ENCODE measurements around the gene SDHAF4. TPM values are rescaled to one million over a fixed set of nuclear protein-coding genes. Genes with fewer than 3 reads are reported as not detected.
A peak's percentile ranks its signal among the peaks of the same experiment; 100 is the strongest.

Gene SDHAF4
- total RNA-seq (2021), result 9.3 and 12.8 TPM in 2 replicates
- Bru-seq, nascent RNA, result percentile 73 among the genes with signal in this experiment
- percentile 61 among the genes with signal in this experiment for BruChase-seq, experiment 1, labeled RNA remaining after a 2-hour chase
- percentile 63 among the genes with signal in this experiment for BruChase-seq, experiment 2, labeled RNA remaining after a 6-hour chase
- long read RNA-seq, partial matches to known transcripts, result 0 of 7 reads
- long read RNA-seq, other reads (novel, unspliced or antisense), result 4 of 7 reads

DNA sequence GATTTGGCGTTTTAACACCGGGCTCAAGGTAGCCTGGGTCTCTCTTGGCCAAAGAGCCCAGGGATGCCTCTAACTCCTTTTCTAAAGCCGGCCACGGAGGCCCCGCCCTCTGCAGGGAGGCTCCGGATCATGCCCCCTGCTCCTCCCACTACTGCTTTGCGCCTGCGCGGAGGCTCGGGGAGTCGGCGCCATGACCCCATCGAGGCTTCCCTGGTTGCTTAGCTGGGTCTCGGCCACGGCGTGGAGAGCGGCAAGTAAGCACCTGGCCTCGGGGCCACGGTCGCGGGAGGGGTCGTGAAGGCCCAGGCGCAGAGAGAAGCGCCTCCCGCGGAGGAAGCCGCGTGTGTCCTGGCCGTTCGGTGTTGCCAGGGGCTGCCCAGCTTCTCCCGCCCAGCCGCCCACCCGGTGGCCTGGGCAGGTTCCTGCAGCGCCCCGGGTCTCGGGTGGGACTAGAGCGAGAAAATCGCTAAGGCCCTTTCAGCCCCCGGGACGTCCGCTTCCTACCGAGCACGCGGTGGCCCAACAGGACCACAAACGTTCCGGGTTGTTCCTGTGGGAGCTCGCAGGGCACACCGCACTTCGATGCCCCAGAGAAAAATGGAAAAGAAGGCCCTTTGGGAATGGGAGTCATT is at the start of gene SDHAF4:
Gene SDHAF4, plus strand, starts transcription at position 180 of the 632 bp plus-strand sequence. Its CDS starts 11 bp downstream, at position 191.
- BruUV-seq (replicated peaks), result no TSS peak
- no peak for TF ChIP-seq EZH2 (IDR thresholded peaks at IDR 0.05; ENCODE audit: borderline replicate concordance, low read depth, low read length, poor library complexity, severe bottlenecking)
- TF ChIP-seq, protein P1, sequence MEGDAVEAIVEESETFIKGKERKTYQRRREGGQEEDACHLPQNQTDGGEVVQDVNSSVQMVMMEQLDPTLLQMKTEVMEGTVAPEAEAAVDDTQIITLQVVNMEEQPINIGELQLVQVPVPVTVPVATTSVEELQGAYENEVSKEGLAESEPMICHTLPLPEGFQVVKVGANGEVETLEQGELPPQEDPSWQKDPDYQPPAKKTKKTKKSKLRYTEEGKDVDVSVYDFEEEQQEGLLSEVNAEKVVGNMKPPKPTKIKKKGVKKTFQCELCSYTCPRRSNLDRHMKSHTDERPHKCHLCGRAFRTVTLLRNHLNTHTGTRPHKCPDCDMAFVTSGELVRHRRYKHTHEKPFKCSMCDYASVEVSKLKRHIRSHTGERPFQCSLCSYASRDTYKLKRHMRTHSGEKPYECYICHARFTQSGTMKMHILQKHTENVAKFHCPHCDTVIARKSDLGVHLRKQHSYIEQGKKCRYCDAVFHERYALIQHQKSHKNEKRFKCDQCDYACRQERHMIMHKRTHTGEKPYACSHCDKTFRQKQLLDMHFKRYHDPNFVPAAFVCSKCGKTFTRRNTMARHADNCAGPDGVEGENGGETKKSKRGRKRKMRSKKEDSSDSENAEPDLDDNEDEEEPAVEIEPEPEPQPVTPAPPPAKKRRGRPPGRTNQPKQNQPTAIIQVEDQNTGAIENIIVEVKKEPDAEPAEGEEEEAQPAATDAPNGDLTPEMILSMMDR (conservative IDR thresholded peaks at IDR 0.05; ENCODE audit: low read depth, low read length), result no peak
- H3K9me3 ChIP-seq (ENCODE audit: low read depth, low read length, poor library complexity, severe bottlenecking), result peaks cover 4% of the 10 kb centered on the region
- no peaks in the 10 kb centered on the region for H3K27me3 ChIP-seq (replicated peaks; ENCODE audit: insufficient read depth, low read depth, low read length, poor library complexity)
- POLR2A ChIA-PET (ENCODE audit: low non-redundant PET), result no interaction called here
- intact Hi-C loops (cut with micrococcal nuclease; ENCODE audit: unreplicated experiment), result no loop called here
- peak; percentile 94 for DNase-seq (ENCODE audit: low spot score)
- peaks cover 7% of the 10 kb centered on the region for H3K36me3 ChIP-seq (ENCODE audit: insufficient read depth, low read length, poor library complexity, severe bottlenecking)
- CTCF ChIA-PET, result interaction anchor here (1.2 kb wide), 1 partner anchor 46 kb away, joined by 3 read pairs; no protein-coding TSS in a partner anchor
- peak within 1 kb of the TSS; percentile 76 for H3K4me3 ChIP-seq (ENCODE audit: low read depth, low read length, poor library complexity, severe bottlenecking)
- peaks cover 4% of the 10 kb centered on the region for H3K4me1 ChIP-seq (ENCODE audit: insufficient read depth, low read length, poor library complexity, severe bottlenecking)
- H3K27ac ChIP-seq (ENCODE audit: low read depth, low read length, poor library complexity, severe bottlenecking), result peak within 1 kb of the TSS; percentile 89

DNA sequence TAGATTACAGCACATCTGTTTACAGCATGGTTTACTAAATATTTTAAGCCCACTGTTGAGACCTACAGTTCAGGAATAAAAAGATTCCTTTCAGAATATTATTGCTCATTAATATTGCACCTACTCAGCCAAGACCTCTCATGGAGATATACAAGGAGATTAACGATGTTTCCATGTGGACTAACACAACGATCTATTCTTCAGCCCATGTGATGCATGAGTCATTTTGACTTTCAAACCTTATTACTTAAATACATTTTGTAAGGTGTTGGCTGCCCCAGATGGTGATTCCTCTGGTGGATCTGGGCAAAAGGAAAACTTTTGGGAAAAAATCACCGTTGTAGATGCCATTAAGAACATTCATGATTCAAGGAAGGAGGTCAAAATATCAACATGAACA is 48.0 kb upstream of the SDHAF4 start:
- CTCF ChIA-PET, result no interaction called here
- no TSS peak for BruUV-seq (replicated peaks)
- Histone ChIP-seq H3K4me1 (ENCODE audit: insufficient read depth, low read length, poor library complexity, severe bottlenecking) (no peaks in the 10 kb centered on the region), H3K27me3 (replicated peaks; ENCODE audit: insufficient read depth, low read depth, low read length, poor library complexity) (no peaks in the 10 kb centered on the region), H3K36me3 (ENCODE audit: insufficient read depth, low read length, poor library complexity, severe bottlenecking) (no peaks in the 10 kb centered on the region), H3K9me3 (ENCODE audit: low read depth, low read length, poor library complexity, severe bottlenecking) (no peaks in the 10 kb centered on the region), H3K27ac (ENCODE audit: low read depth, low read length, poor library complexity, severe bottlenecking) (no peak overlapping the region), H3K4me3 (ENCODE audit: low read depth, low read length, poor library complexity, severe bottlenecking) (no peak overlapping the region)
- no peak for TF ChIP-seq EZH2 (IDR thresholded peaks at IDR 0.05; ENCODE audit: borderline replicate concordance, low read depth, low read length, poor library complexity, severe bottlenecking)
- TF ChIP-seq, protein P1 (conservative IDR thresholded peaks at IDR 0.05; ENCODE audit: low read depth, low read length), result no peak
- POLR2A ChIA-PET (ENCODE audit: low non-redundant PET), result interaction anchor here (0.6 kb wide), 1 partner anchor 103 kb away, joined by 3 read pairs; no protein-coding TSS in a partner anchor
- intact Hi-C loops (cut with micrococcal nuclease; ENCODE audit: unreplicated experiment), result loop anchor here (10.0 kb wide), 1 partner anchor 204 kb away; no protein-coding TSS in a partner anchor
- DNase-seq (ENCODE audit: low spot score), result no peak

DNA sequence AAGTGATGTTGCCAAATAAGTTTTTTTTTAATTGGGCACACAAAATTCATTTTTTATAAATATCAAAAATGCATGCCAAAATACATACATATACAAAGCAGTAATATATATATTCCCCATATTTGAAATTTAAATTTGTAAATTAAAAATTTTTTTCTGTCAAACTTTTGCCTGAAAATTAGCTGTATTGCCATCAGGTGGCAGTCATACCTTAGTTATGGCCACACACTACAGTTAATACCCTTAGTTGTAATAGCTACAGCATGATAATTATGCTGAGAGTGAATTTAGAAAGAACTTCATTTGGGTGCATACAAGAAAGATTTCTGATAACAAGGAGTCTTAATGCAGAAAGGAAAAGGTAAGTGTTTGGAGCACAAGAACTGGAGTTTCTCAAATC is 46.2 kb upstream of the SDHAF4 start:
- Histone ChIP-seq H3K27me3 (replicated peaks; ENCODE audit: insufficient read depth, low read depth, low read length, poor library complexity) (no peaks in the 10 kb centered on the region), H3K27ac (ENCODE audit: low read depth, low read length, poor library complexity, severe bottlenecking) (no peak overlapping the region), H3K9me3 (ENCODE audit: low read depth, low read length, poor library complexity, severe bottlenecking) (no peaks in the 10 kb centered on the region), H3K4me1 (ENCODE audit: insufficient read depth, low read length, poor library complexity, severe bottlenecking) (no peaks in the 10 kb centered on the region), H3K4me3 (ENCODE audit: low read depth, low read length, poor library complexity, severe bottlenecking) (no peak overlapping the region), H3K36me3 (ENCODE audit: insufficient read depth, low read length, poor library complexity, severe bottlenecking) (no peaks in the 10 kb centered on the region)
- POLR2A ChIA-PET (ENCODE audit: low non-redundant PET), result interaction anchor here (0.5 kb wide), 1 partner anchor 108 kb away, joined by 8 read pairs; no protein-coding TSS in a partner anchor
- CTCF ChIA-PET, result interaction anchor here (0.5 to 1.1 kb wide), 7 partner anchors 46 to 435 kb away, joined by 3 to 12 read pairs (median 4); partner anchors contain the start of gene SDHAF4
- TF ChIP-seq EZH2 (IDR thresholded peaks at IDR 0.05; ENCODE audit: borderline replicate concordance, low read depth, low read length, poor library complexity, severe bottlenecking), result no peak
- TF ChIP-seq, protein P1 (conservative IDR thresholded peaks at IDR 0.05; ENCODE audit: low read depth, low read length), result peak; percentile 48; the same call in 1 of the 2 replicates
- no TSS peak for BruUV-seq (replicated peaks)
- intact Hi-C loops (cut with micrococcal nuclease; ENCODE audit: unreplicated experiment), result loop anchor here (2.0 to 5.0 kb wide), 3 partner anchors 167 to 488 kb away; partner anchors contain the start of gene B3GAT2
- DNase-seq (ENCODE audit: low spot score), result peak; percentile 11
